ENCODE data around the gene ALKBH6. TPM values are rescaled to one million over a fixed set of nuclear protein-coding genes. Genes with fewer than 3 reads are reported as not detected.

The ALKBH6 gene
- total RNA-seq, 1 donor from 2014 or later, result 16.0 TPM

- H3K27me3 Mint-ChIP-seq (ENCODE audit: unreplicated experiment), result peaks cover 3% of the 10 kb centered on the region
- H3K36me3 Mint-ChIP-seq (ENCODE audit: unreplicated experiment), result no peaks in the 10 kb centered on the region
- no peaks in the 10 kb centered on the region for H3K4me1 Mint-ChIP-seq (ENCODE audit: unreplicated experiment)
- no peaks in the 10 kb centered on the region for H3K9me3 Mint-ChIP-seq (ENCODE audit: unreplicated experiment)
- no peak for DNase-seq (ENCODE audit: extremely low spot score, unreplicated experiment)
- TF ChIP-seq CTCF (IDR thresholded peaks at IDR 0.05), result no peak
- no peak overlapping the region for H3K27ac Mint-ChIP-seq (ENCODE audit: unreplicated experiment)
- no peak overlapping the region for H3K4me3 Mint-ChIP-seq (ENCODE audit: unreplicated experiment)
Observed at GRCh38 chr19:35966771-35967170, 47.2 kb downstream of the ALKBH6 start.

GRCh38 chr19:35963514-35963913 lies 50.5 kb downstream of the ALKBH6 start:
- no peaks in the 10 kb centered on the region for H3K4me1 Mint-ChIP-seq (ENCODE audit: unreplicated experiment)
- H3K36me3 Mint-ChIP-seq (ENCODE audit: unreplicated experiment), result no peaks in the 10 kb centered on the region
- no peaks in the 10 kb centered on the region for H3K9me3 Mint-ChIP-seq (ENCODE audit: unreplicated experiment)
- H3K4me3 Mint-ChIP-seq (ENCODE audit: unreplicated experiment), result no peak overlapping the region
- peaks cover 9% of the 10 kb centered on the region for H3K27me3 Mint-ChIP-seq (ENCODE audit: unreplicated experiment)
- no peak for TF ChIP-seq CTCF (IDR thresholded peaks at IDR 0.05)
- no peak overlapping the region for H3K27ac Mint-ChIP-seq (ENCODE audit: unreplicated experiment)
- DNase-seq (ENCODE audit: extremely low spot score, unreplicated experiment), result peak; percentile 88

GRCh38 chr19:35960432-35960972 lies 53.5 kb downstream of the ALKBH6 start:
- H3K27me3 Mint-ChIP-seq (ENCODE audit: unreplicated experiment), result peaks cover 28% of the 10 kb centered on the region
- no peaks in the 10 kb centered on the region for H3K4me1 Mint-ChIP-seq (ENCODE audit: unreplicated experiment)
- DNase-seq (ENCODE audit: extremely low spot score, unreplicated experiment), result no peak
- TF ChIP-seq CTCF (IDR thresholded peaks at IDR 0.05), result no peak
- no peaks in the 10 kb centered on the region for H3K36me3 Mint-ChIP-seq (ENCODE audit: unreplicated experiment)
- peaks cover 5% of the 10 kb centered on the region for H3K9me3 Mint-ChIP-seq (ENCODE audit: unreplicated experiment)
- no peak overlapping the region for H3K4me3 Mint-ChIP-seq (ENCODE audit: unreplicated experiment)
- H3K27ac Mint-ChIP-seq (ENCODE audit: unreplicated experiment), result no peak overlapping the region

GRCh38 chr19:35959968-35960320 lies 54.1 kb downstream of the ALKBH6 start:
- DNase-seq (ENCODE audit: extremely low spot score, unreplicated experiment), result no peak
- H3K36me3 Mint-ChIP-seq (ENCODE audit: unreplicated experiment), result no peaks in the 10 kb centered on the region
- no peak overlapping the region for H3K27ac Mint-ChIP-seq (ENCODE audit: unreplicated experiment)
- TF ChIP-seq CTCF (IDR thresholded peaks at IDR 0.05), result no peak
- H3K27me3 Mint-ChIP-seq (ENCODE audit: unreplicated experiment), result peaks cover 28% of the 10 kb centered on the region
- H3K4me1 Mint-ChIP-seq (ENCODE audit: unreplicated experiment), result no peaks in the 10 kb centered on the region
- H3K9me3 Mint-ChIP-seq (ENCODE audit: unreplicated experiment), result peaks cover 5% of the 10 kb centered on the region
- no peak overlapping the region for H3K4me3 Mint-ChIP-seq (ENCODE audit: unreplicated experiment)

Other genes with a start within 250 kb of the ALKBH6 start
- 10.1 and 15.2 TPM in 2 replicates for gene ARHGAP33, start 238.6 kb downstream of the ALKBH6 start, total RNA-seq
- not detected in 2 replicates for gene PRODH2, start 201.4 kb downstream of the ALKBH6 start, total RNA-seq
- not detected in 2 replicates for gene NPHS1, start 161.7 kb downstream of the ALKBH6 start, total RNA-seq
- not detected in 2 replicates for gene KIRREL2, start 157.3 kb downstream of the ALKBH6 start, total RNA-seq
- 12.6 and 14.7 TPM in 2 replicates for gene APLP1, start 145.6 kb downstream of the ALKBH6 start, total RNA-seq
- gene NFKBID, start 113.7 kb downstream of the ALKBH6 start, total RNA-seq, result 6.2 and 6.8 TPM in 2 replicates
- gene HCST, start 111.7 kb downstream of the ALKBH6 start, total RNA-seq, result 0.81 and 0.97 TPM in 2 replicates
- gene TYROBP, start 105.9 kb downstream of the ALKBH6 start, total RNA-seq, result not detected in 2 replicates
- gene LRFN3, start 77.8 kb downstream of the ALKBH6 start, total RNA-seq, result 24.3 and 25.0 TPM in 2 replicates
- 15.4 and 15.5 TPM in 2 replicates for gene SDHAF1, start 19.0 kb downstream of the ALKBH6 start, total RNA-seq
- 0.55 TPM in 1 of 2 replicates, not detected in the other for gene SYNE4, start 5.4 kb downstream of the ALKBH6 start, total RNA-seq
- 72.8 and 78.3 TPM in 2 replicates for gene CLIP3, start 18.7 kb upstream of the ALKBH6 start, total RNA-seq
- gene THAP8, start 40.1 kb upstream of the ALKBH6 start, total RNA-seq, result 7.3 and 8.0 TPM in 2 replicates
- gene WDR62, start 40.7 kb upstream of the ALKBH6 start, total RNA-seq, result 4.6 and 4.9 TPM in 2 replicates
- gene OVOL3, start 96.9 kb upstream of the ALKBH6 start, total RNA-seq, result not detected in 2 replicates
- 61.8 and 62.2 TPM in 2 replicates for gene POLR2I, start 100.7 kb upstream of the ALKBH6 start, total RNA-seq
- gene TBCB, start 101.3 kb upstream of the ALKBH6 start, total RNA-seq, result 172 and 177 TPM in 2 replicates
- gene CAPNS1, start 125.9 kb upstream of the ALKBH6 start, total RNA-seq, result 789 and 808 TPM in 2 replicates
- not detected in 2 replicates for gene COX7A1, start 138.2 kb upstream of the ALKBH6 start, total RNA-seq
- gene ZNF565, start 200.5 kb upstream of the ALKBH6 start, total RNA-seq, result 6.6 and 7.8 TPM in 2 replicates
- 66.3 and 70.0 TPM in 2 replicates for gene ZNF146, start 200.9 kb upstream of the ALKBH6 start, total RNA-seq